ENCODE data around the gene EEF1AKMT3. TPM values are rescaled to one million over a fixed set of nuclear protein-coding genes. Genes with fewer than 3 reads are reported as not detected.

The EEF1AKMT3 gene
- total RNA-seq (2022; extraction: Qiagen RNA extraction; ENCODE audit: low read depth): 4.8 to 6.8 TPM (median 5.0 TPM) in 5 replicates

DNA sequence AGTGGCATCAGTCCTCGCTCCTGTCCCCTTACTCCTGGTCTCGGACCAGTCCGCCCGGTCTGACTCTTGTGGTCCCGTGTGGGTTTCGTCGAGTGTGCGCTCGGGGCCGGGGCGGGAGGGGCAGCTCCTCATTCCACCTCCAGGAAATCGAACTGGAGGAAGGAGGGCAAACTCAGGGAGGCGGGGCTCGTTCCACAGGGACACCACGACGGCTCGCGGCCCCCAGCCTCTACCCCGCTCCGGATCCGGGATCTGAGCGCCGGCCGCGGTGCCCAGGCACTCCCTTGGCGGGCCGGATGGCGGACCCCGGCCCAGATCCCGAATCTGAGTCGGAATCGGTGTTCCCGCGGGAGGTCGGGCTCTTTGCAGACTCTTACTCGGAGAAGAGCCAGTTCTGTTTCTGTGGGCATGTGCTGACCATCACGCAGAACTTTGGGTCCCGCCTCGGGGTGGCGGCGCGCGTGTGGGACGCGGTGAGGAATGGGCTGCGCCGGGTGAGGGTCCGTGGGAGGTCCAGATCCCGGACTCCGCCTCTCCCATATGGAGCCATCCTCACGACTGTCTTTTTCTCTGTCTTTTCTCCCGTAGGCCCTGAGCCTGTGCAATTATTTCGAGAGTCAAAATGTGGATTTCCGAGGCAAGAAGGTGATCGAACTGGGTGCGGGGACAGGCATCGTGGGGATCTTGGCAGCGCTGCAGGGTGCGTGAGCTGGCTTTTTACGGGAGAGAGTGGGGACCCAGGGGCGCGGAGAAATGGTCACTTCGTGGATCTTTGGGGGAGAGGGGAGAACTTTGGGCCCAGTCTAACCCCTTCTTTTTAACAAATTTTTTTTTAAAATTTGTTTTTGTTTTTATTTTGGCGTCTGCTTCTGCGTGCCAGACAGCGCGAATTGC, at the start of gene EEF1AKMT3:
TSS of gene EEF1AKMT3 (plus strand) at position 186 of the 894 bp plus-strand sequence. CDS start at position 297, 111 bp downstream.

DNA sequence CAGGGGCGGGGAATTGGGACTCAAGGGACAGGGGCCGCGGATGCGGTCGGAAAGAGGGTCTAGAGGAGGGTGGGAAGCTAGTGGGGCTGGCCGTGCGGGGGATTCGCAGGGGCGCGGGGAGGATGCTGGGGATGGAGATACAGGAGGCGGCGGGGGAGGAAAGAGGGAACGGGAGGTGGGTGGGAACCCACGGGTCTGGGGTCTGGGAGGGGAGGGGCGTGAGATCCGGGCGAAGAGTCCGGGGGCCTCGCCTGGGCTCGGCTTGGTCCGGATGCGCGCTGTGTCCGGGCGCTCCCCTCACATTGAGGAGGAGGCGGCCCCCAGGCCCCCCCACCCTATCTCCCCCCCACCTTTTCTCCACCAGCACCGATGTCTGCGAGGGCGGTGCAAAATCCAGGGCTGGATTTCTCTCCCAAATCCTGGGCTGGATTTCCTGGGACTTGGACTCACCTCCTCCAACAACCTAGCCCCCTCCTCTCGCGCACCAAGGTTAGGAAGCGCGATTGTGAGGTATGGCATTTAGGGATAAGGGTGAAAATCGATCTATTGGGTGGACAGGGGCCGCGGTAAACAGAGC, 33.7 kb upstream of the EEF1AKMT3 start, which contains the start of gene AGAP2:
TSS of gene AGAP2 (minus strand) at position 82 of the 577 bp plus-strand sequence. CDS start 496 bp downstream, outside the sequence.

DNA sequence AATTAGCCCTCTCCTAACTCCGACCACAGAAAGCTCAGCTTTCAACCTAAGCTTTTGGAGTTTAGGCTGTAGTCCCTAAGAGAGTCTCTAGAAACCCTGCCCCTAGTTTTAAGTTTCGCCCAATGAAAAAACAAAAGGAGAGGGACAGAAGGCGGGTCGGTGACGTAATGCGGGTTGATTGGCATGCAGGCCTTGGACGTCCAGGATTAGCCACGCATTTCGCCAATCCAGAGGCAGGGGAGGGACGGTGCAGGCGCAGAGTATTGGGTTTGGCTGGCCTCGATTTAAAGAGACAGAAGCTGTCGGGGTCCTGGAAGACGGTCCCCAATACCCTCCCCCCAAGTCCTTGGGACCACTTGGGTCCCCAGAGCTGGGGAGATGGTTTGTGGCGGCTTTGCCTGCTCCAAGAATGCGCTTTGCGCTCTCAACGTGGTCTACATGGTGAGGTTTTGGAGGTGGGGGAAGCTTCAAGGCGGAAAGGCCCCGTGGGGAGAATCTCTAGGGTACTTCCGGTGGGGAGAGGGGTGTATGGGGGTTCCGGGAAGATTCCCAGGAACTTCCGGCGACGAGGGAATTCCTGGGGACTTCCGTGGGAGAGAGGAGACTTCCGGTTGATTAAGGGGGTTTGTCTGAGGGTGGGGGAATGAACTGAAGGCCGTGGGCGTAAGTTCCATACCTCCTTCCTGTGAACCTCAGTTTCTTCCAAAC, 27.5 kb upstream of the EEF1AKMT3 start, which contains the start of gene TSPAN31:
TSS of gene TSPAN31 (plus strand) at position 263 of the 708 bp plus-strand sequence. CDS start at position 379, 116 bp downstream.

DNA sequence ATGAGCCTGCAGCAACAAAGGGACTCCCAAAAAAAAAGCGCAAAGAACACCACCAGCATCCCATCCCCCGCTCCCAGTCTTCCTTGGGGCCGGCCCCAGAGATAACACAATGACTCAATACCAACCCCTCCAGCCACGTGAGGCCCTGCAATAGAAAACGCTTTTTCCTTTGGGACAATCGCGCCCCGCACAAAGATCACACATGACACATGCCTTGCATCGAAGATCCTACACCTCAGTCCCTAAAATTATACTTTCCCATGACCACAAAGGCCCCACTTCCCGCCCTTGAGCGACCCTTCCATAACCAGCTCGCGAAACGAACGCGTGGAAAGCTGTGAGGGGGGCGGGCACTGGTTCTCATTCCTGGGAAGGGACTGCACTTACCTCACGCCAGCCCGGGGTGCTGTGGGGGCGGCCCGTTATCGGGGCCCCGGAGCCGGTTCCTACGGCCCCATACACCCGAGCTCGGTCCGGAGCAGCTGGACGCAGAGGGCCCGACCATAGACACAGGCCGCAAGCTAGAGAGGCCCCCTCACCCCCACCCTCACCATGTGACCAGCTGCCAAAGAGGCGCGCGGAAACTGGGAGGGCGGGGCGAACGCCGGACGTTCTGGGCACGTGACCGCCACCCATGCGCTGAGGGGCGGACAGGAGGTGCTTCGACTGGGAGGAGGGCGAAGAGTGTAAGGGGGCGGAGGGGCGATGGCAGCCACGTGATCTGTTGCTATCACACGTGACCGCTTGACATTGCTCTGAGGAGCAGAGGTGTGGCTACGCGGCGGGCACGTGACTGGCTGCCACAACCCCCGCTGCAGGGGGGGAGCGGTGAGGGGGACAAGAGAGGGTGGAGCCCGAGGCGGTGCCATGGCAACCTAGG, 20.4 kb upstream of the EEF1AKMT3 start, which contains the start of gene CDK4:
TSS of gene CDK4 (minus strand) at position 523 of the 880 bp plus-strand sequence. CDS start 593 bp downstream, outside the sequence.

DNA sequence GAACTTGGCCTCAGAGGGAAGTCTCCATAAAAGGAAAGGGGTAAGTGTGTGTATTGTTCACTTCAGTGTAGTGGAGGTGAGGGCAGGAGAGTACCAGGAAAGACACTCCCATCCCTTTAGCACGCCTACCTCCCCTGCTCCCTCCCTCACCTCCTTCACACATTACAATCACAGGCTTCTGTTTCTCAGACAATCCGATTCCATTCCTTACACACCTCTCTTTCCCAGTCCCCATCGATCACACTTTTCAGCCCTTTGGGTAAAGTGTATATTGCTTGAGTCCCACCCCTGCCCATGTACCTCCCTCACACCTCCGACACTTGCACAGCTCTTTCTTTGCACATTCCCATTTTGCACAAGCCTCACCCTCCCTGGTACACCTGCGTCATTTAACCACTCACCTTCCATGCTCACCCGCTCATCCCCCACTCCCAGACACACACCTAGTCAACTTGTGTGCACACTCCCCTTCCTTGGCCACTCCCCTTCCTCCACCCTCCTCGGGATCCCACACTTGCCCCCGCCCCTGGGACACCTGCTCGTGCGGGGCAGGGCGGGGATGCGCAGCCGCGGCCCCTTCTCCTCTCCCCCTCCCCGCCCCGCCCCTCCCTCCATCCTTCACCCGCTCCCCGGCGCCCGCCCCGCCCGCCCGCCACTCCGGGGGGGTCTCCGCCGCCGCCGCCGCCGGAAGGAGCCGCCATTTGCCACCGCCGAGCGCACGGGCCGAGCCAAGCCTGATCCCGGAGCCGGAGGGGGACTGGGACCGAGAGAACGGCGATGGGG, 17.8 kb upstream of the EEF1AKMT3 start, which contains the start of gene MARCHF9:
TSS of gene MARCHF9 (plus strand) at position 693 of the 783 bp plus-strand sequence. CDS start 426 bp downstream, outside the sequence.

DNA sequence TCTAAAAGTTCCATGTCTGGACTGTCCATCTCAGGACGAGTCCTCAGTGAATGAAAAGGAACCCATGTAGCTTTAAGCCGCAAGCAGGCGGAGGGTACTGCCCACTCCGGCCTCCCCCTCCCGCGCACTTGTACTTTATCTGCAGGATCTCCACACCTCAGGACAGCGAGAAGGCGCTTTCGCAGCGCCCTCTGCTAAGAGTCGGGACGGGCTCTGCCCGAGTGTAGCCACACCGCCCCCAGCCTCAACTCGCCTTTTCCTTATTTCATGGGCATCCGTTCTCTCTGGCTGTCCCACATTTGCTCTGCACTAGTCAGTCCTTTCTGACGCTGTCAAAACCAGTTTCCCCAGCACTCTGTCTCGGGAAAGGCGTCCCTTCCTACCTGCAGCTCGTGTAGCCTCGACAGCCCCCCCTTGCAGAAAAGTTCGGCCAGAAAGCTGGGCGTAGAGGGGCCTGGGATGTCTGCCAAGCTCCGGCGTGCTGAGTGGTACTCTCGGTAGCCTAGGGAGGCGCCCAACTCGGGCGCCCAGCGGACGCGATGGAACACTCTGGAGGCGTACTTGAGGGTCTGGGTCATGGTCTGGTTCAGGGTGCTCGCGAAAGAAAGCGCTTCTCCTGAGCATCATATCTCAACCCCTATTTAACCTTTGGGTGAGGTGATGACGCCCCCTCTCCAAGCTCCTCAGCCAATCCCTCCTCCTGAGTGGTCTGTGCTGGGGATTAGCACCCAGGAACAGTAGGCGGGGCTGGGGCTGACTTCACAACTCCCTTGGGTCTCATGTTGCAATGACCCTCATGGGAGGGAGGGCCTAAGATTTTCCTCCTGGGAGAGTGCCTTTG, 5.7 kb upstream of the EEF1AKMT3 start, which contains the start of gene CYP27B1:
TSS of gene CYP27B1 (minus strand) at position 615 of the 841 bp plus-strand sequence. CDS start at position 578, 37 bp downstream.

DNA sequence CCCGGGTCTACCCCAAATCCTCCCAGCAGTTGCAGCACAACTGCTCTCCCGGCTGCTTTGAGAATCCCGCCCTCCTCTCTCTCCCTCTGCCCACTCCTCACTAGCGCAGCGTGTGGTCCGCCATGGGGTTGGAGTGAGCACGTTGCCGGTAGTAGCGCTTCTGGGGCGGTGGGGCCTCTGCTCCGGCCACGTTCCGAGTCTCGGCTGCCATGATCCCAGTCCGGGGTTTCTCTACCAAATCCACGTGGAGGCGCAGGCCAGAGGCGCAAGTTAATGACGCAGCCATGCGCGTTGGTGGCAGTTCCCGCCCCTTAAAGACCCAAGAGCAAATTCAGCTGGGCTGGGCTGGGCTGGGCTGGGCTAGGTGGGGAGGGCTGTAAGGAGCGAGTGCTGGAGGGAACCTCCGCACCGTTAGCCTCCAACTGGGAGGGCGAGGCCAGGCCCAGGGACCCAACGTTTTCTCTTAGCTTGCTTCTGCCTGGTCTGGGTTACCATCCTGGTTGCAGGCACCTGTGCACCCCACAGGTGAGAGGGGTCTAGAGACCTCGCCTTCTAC, 463 bp upstream of the EEF1AKMT3 start, which contains the start of gene METTL1:
TSS of gene METTL1 (minus strand) at position 233 of the 556 bp plus-strand sequence. CDS start at position 211, 22 bp downstream.

DNA sequence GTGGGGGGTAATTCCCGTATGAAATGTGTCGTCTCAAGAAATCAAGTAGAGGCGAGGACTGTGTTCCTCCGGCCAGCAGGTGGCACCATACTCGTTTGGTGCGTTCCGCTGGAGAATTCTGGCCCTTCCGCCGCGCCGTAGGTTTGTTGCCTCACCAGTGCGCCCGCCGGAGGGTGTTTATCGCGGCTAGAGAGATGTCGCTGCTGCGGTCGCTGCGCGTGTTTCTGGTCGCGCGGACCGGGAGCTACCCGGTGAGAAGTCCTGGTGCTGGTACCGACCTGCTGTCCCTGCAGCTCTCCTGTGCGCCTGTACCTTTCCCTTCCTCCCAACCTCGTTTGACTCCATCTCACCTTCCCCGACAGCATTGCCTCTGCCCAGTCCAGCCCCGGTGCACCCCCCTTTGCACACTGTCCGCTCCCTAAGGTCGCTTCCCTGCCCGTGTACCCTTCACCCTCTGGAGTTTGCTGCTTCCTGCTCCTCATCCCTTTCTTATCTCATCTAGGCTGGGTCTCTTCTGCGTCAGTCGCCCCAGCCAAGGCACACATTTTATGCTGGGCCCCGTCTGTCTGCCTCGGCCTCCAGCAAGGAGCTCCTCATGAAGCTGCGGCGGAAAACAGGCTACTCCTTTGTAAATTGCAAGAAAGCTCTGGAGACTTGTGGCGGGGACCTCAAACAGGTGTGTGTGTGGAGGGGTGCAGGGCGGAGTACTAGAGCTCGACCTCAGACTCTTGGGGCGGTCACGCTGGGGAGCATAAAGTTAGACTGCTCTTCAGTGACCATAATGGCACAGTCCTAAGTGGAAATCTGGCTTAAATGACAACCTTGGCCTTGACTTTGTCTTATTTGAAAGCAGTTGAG, 10.4 kb downstream of the EEF1AKMT3 start, which contains the start of gene TSFM:
TSS of gene TSFM (plus strand) at position 180 of the 858 bp plus-strand sequence. CDS start at position 195, 15 bp downstream.

Other genes starting within 250 kb of the EEF1AKMT3 start
- 17.2 to 28.7 TPM (median 25.5 TPM) in 5 replicates for gene MBD6, start 249.8 kb upstream of the EEF1AKMT3 start, total RNA-seq (2022; extraction: Qiagen RNA extraction; ENCODE audit: low read depth)
- gene DCTN2, start 225.4 kb upstream of the EEF1AKMT3 start, total RNA-seq (2022; extraction: Qiagen RNA extraction; ENCODE audit: low read depth): 105 to 158 TPM (median 121 TPM) in 5 replicates
- 0.19 to 0.48 TPM (median 0.29 TPM) in 5 replicates for gene KIF5A, start 222.6 kb upstream of the EEF1AKMT3 start, total RNA-seq (2022; extraction: Qiagen RNA extraction; ENCODE audit: low read depth)
- 40.5 to 45.1 TPM (median 43.9 TPM) in 5 replicates for gene PIP4K2C, start 181.4 kb upstream of the EEF1AKMT3 start, total RNA-seq (2022; extraction: Qiagen RNA extraction; ENCODE audit: low read depth)
- 16.4 to 18.8 TPM (median 18.7 TPM) in 5 replicates for gene DTX3, start 167.8 kb upstream of the EEF1AKMT3 start, total RNA-seq (2022; extraction: Qiagen RNA extraction; ENCODE audit: low read depth)
- gene ARHGEF25, start 161.2 kb upstream of the EEF1AKMT3 start, total RNA-seq (2022; extraction: Qiagen RNA extraction; ENCODE audit: low read depth): 4.2 to 6.2 TPM (median 5.7 TPM) in 5 replicates
- gene B4GALNT1, start 139.4 kb upstream of the EEF1AKMT3 start, total RNA-seq (2022; extraction: Qiagen RNA extraction; ENCODE audit: low read depth): 34.5 to 48.1 TPM (median 42.6 TPM) in 5 replicates
- 110 to 118 TPM (median 113 TPM) in 5 replicates for gene OS9, start 78.5 kb upstream of the EEF1AKMT3 start, total RNA-seq (2022; extraction: Qiagen RNA extraction; ENCODE audit: low read depth)
- 0.03 to 0.16 TPM (median 0.14 TPM) in 4 of 5 replicates, not detected in the other for gene AGAP2, start 33.9 kb upstream of the EEF1AKMT3 start, total RNA-seq (2022; extraction: Qiagen RNA extraction; ENCODE audit: low read depth)
- gene TSPAN31, start 27.6 kb upstream of the EEF1AKMT3 start, total RNA-seq (2022; extraction: Qiagen RNA extraction; ENCODE audit: low read depth): 15.5 to 19.6 TPM (median 17.2 TPM) in 5 replicates
- 237 to 291 TPM (median 246 TPM) in 5 replicates for gene CDK4, start 20.3 kb upstream of the EEF1AKMT3 start, total RNA-seq (2022; extraction: Qiagen RNA extraction; ENCODE audit: low read depth)
- gene MARCHF9, start 17.5 kb upstream of the EEF1AKMT3 start, total RNA-seq (2022; extraction: Qiagen RNA extraction; ENCODE audit: low read depth): 5.5 to 7.7 TPM (median 6.9 TPM) in 5 replicates
- 1.7 to 2.4 TPM (median 2.2 TPM) in 5 replicates for gene CYP27B1, start 5.5 kb upstream of the EEF1AKMT3 start, total RNA-seq (2022; extraction: Qiagen RNA extraction; ENCODE audit: low read depth)
- gene METTL1, start 509 bp upstream of the EEF1AKMT3 start, total RNA-seq (2022; extraction: Qiagen RNA extraction; ENCODE audit: low read depth): 47.0 to 58.3 TPM (median 51.6 TPM) in 5 replicates
- 64.0 to 86.3 TPM (median 72.3 TPM) in 5 replicates for gene TSFM, start 10.2 kb downstream of the EEF1AKMT3 start, total RNA-seq (2022; extraction: Qiagen RNA extraction; ENCODE audit: low read depth)
- gene AVIL, start 46.1 kb downstream of the EEF1AKMT3 start, total RNA-seq (2022; extraction: Qiagen RNA extraction; ENCODE audit: low read depth): 0.39 to 0.67 TPM (median 0.62 TPM) in 5 replicates
- 36.8 to 50.5 TPM (median 46.0 TPM) in 5 replicates for gene CTDSP2, start 74.1 kb downstream of the EEF1AKMT3 start, total RNA-seq (2022; extraction: Qiagen RNA extraction; ENCODE audit: low read depth)
- gene ATP23, start 169.0 kb downstream of the EEF1AKMT3 start, total RNA-seq (2022; extraction: Qiagen RNA extraction; ENCODE audit: low read depth): 3.7 to 6.4 TPM (median 4.9 TPM) in 5 replicates

Measured in A549 treated with GW870086 at 1 μM for 4 hours (cell line).